ENCODE measurements around the gene ZNF844. TPM values are rescaled to one million over a fixed set of nuclear protein-coding genes. Genes with fewer than 3 reads are reported as not detected.

ZNF844 gene
- total and polyA plus RNA-seq, 2 donors (not counting 1 experiment from before 2014, with no cell fraction given), result 4.7 to 15.4 TPM

GRCh38 chr19:12117201-12117970 lies 52.9 kb downstream of the ZNF844 start:
- H3K36me3 ChIP-seq (ENCODE audit: control insufficient read depth, insufficient read depth, low read length), result no peaks in the 10 kb centered on the region
- no peak for DNase-seq (ENCODE audit: low read depth in 2 of 2)
- H4K20me1 ChIP-seq (ENCODE audit: control insufficient read depth, extremely low read depth, insufficient read depth, low read length), result no peaks in the 10 kb centered on the region
- no peaks in the 10 kb centered on the region for H3K9me3 ChIP-seq (ENCODE audit: control insufficient read depth, insufficient read depth, low read depth, low read length)
- H3K4me3 ChIP-seq (replicated peaks in 1 of 4; ENCODE audit: control extremely low read depth in 1 of 4, insufficient read depth in 1 of 4, low read depth in 3 of 4, low read length in 4 of 4), result no peak overlapping the region
- no peaks in the 10 kb centered on the region for H3K4me1 ChIP-seq (ENCODE audit: control insufficient read depth, extremely low read depth, insufficient read depth, low read length)
- H3K27me3 ChIP-seq (ENCODE audit: control insufficient read depth, insufficient read depth, low read length), result no peaks in the 10 kb centered on the region
- no peak overlapping the region for H3K9ac ChIP-seq (ENCODE audit: insufficient read depth, low read length)
- no peaks in the 10 kb centered on the region for H3K79me2 ChIP-seq (ENCODE audit: control insufficient read depth, insufficient read depth, low read length)
- H2AFZ ChIP-seq (ENCODE audit: low read length), result no peak overlapping the region
- H3K4me2 ChIP-seq (ENCODE audit: extremely low read depth, insufficient read depth, low read length), result no peak overlapping the region
- no peak overlapping the region for H3K27ac ChIP-seq (ENCODE audit: insufficient read depth, low read length)
- TF ChIP-seq CTCF (conservative IDR thresholded peaks at IDR 0.05 in 1 of 2, IDR thresholded peaks at IDR 0.05 in 1 of 2; ENCODE audit: low read depth in 1 of 2, low read length in 2 of 2), result no peak
- no peak for TF ChIP-seq EZH2 (IDR thresholded peaks at IDR 0.05; ENCODE audit: low read length, missing control alignments)

GRCh38 chr19:12126707-12127106 lies 62.2 kb downstream of the ZNF844 start:
- Histone ChIP-seq H4K20me1 (ENCODE audit: control insufficient read depth, extremely low read depth, insufficient read depth, low read length) (no peaks in the 10 kb centered on the region), H3K36me3 (ENCODE audit: control insufficient read depth, insufficient read depth, low read length) (no peaks in the 10 kb centered on the region), H3K4me2 (ENCODE audit: extremely low read depth, insufficient read depth, low read length) (no peak overlapping the region), H3K4me3 (replicated peaks in 1 of 4; ENCODE audit: control extremely low read depth in 1 of 4, insufficient read depth in 1 of 4, low read depth in 3 of 4, low read length in 4 of 4) (no peak overlapping the region), H3K79me2 (ENCODE audit: control insufficient read depth, insufficient read depth, low read length) (no peaks in the 10 kb centered on the region), H3K4me1 (ENCODE audit: control insufficient read depth, extremely low read depth, insufficient read depth, low read length) (no peaks in the 10 kb centered on the region), H3K27me3 (ENCODE audit: control insufficient read depth, insufficient read depth, low read length) (no peaks in the 10 kb centered on the region), H3K9ac (ENCODE audit: insufficient read depth, low read length) (no peak overlapping the region), H2AFZ (ENCODE audit: low read length) (no peak overlapping the region), H3K9me3 (ENCODE audit: control insufficient read depth, insufficient read depth, low read depth, low read length) (no peaks in the 10 kb centered on the region), H3K27ac (ENCODE audit: insufficient read depth, low read length) (no peak overlapping the region)
- no peak for DNase-seq (ENCODE audit: low read depth in 2 of 2)
- TF ChIP-seq EZH2 (IDR thresholded peaks at IDR 0.05; ENCODE audit: low read length, missing control alignments) (no peak), CTCF (conservative IDR thresholded peaks at IDR 0.05 in 1 of 2, IDR thresholded peaks at IDR 0.05 in 1 of 2; ENCODE audit: low read depth in 1 of 2, low read length in 2 of 2) (peak; percentile 24 to 41)

Other genes with a start within 250 kb of the ZNF844 start
- 4.9 and 9.4 TPM in 2 replicates for gene ZNF439, start 216.0 kb upstream of the ZNF844 start, total RNA-seq
- gene ZNF439, start 216.0 kb upstream of the ZNF844 start, polyA plus RNA-seq, result 3.1 and 3.8 TPM in 2 replicates
- 2.8 and 7.1 TPM in 2 replicates for gene ZNF69, start 176.9 kb upstream of the ZNF844 start, total RNA-seq
- gene ZNF69, start 176.9 kb upstream of the ZNF844 start, polyA plus RNA-seq, result 1.7 and 2.2 TPM in 2 replicates
- gene ZNF700, start 139.6 kb upstream of the ZNF844 start, total RNA-seq, result 7.4 and 12.4 TPM in 2 replicates
- gene ZNF700, start 139.6 kb upstream of the ZNF844 start, polyA plus RNA-seq, result 3.9 and 5.7 TPM in 2 replicates
- gene ZNF763, start 99.7 kb upstream of the ZNF844 start, total RNA-seq, result 1.3 and 2.5 TPM in 2 replicates
- 0.94 and 1.6 TPM in 2 replicates for gene ZNF763, start 99.7 kb upstream of the ZNF844 start, polyA plus RNA-seq
- 5.1 and 8.9 TPM in 2 replicates for gene ZNF433, start 29.1 kb upstream of the ZNF844 start, total RNA-seq
- 2.6 and 2.9 TPM in 2 replicates for gene ZNF433, start 29.1 kb upstream of the ZNF844 start, polyA plus RNA-seq
- gene ZNF878, start 11.8 kb upstream of the ZNF844 start, total RNA-seq, result under 0.01 TPM in 1 of 2 replicates, not detected in the other
- 0.07 and 0.16 TPM in 2 replicates for gene ZNF878, start 11.8 kb upstream of the ZNF844 start, polyA plus RNA-seq
- gene ZNF20, start 75.6 kb downstream of the ZNF844 start, total RNA-seq, result 4.6 and 8.6 TPM in 2 replicates
- gene ZNF20, start 75.6 kb downstream of the ZNF844 start, polyA plus RNA-seq, result 2.6 and 3.3 TPM in 2 replicates
- gene ZNF625, start 92.0 kb downstream of the ZNF844 start, total RNA-seq, result 7.7 and 15.0 TPM in 2 replicates
- gene ZNF625, start 92.0 kb downstream of the ZNF844 start, polyA plus RNA-seq, result 3.1 and 3.7 TPM in 2 replicates
- 7.7 and 9.2 TPM in 2 replicates for gene ZNF136, start 98.4 kb downstream of the ZNF844 start, total RNA-seq
- gene ZNF136, start 98.4 kb downstream of the ZNF844 start, polyA plus RNA-seq, result 3.6 and 4.2 TPM in 2 replicates
- gene ZNF44, start 230.2 kb downstream of the ZNF844 start, total RNA-seq, result 7.7 and 16.3 TPM in 2 replicates
- 5.2 and 5.9 TPM in 2 replicates for gene ZNF44, start 230.2 kb downstream of the ZNF844 start, polyA plus RNA-seq

Measured in fibroblast of lung (primary cell).